ENCODE results near the gene TFR2. TPM values are rescaled to one million over a fixed set of nuclear protein-coding genes. Genes with fewer than 3 reads are reported as not detected.
A peak's percentile ranks its signal among the peaks of the same experiment; 100 is the strongest.

TFR2 gene
- total and polyA plus RNA-seq, 2 of the 4 experiments (the other 2 are of a cell fraction) = 0.18 to 0.50 TPM

DNA sequence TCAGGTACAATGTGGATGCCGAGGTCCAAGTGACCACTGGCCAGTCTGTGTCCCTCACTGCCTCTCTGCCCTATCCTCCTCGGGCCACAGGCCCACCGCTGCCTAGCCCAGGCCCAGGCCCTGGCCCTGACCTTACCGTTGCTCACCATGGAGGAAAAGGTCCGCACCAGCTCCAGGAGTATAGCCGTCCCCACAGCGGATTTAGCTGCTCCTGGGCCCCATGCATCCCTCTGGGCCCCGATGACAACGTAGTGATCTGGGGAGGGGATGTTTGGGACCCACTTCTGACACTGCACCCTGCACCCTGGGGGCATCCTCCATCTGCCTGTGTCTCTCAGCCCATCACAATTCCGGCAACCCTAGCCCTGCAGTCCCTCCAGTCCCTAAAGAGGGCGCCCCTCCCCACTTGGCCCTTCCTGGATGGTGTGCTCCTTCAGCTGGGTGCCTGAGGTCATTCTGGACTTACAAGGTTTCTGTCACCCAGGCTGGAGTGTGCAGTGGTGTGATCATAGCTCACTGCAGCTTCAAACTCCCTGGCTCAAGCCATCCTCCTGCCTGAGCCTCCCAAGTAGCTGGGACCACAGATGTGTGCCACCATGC lies 12.1 kb downstream of the TFR2 start:
- no peaks in the 10 kb centered on the region; the same call in 1 of the 2 replicates for H3K4me1 ChIP-seq (ENCODE audit: control insufficient read depth, insufficient read depth, low read length)
- no peak overlapping the region for H2BK120ac ChIP-seq (ENCODE audit: low read depth, low read length)
- H3K36me3 ChIP-seq (ENCODE audit: control insufficient read depth, insufficient read depth, low read length) = no peaks in the 10 kb centered on the region
- no peak overlapping the region for H4K5ac ChIP-seq (ENCODE audit: low read depth, low read length)
- H2BK15ac ChIP-seq (ENCODE audit: low read depth, low read length) = no peak overlapping the region
- H2AK9ac ChIP-seq (replicated peaks; ENCODE audit: low read depth, low read length, poor library complexity) = no peak overlapping the region
- DNase-seq = no peak
- TF ChIP-seq, protein P1, sequence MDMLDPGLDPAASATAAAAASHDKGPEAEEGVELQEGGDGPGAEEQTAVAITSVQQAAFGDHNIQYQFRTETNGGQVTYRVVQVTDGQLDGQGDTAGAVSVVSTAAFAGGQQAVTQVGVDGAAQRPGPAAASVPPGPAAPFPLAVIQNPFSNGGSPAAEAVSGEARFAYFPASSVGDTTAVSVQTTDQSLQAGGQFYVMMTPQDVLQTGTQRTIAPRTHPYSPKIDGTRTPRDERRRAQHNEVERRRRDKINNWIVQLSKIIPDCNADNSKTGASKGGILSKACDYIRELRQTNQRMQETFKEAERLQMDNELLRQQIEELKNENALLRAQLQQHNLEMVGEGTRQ (IDR thresholded peaks at IDR 0.05; ENCODE audit: low read depth, low read length) = no peak
- TF ChIP-seq CHD1 (IDR thresholded peaks at IDR 0.05; ENCODE audit: low read depth, low read length) (no peak), FOS (IDR thresholded peaks at IDR 0.05; ENCODE audit: low read depth, low read length) (no peak), POLR2A (IDR thresholded peaks at IDR 0.05; ENCODE audit: low read depth, low read length) (no peak), CTCF (conservative IDR thresholded peaks at IDR 0.05; ENCODE audit: low read depth, low read length) (peak; percentile 34; the same call in 1 of the 2 replicates), RFX5 (IDR thresholded peaks at IDR 0.05; ENCODE audit: low read depth, low read length) (no peak), MAZ (IDR thresholded peaks at IDR 0.05; ENCODE audit: borderline replicate concordance, low read depth, low read length) (no peak), MAFK (IDR thresholded peaks at IDR 0.05; ENCODE audit: low read depth, low read length) (no peak), RCOR1 (IDR thresholded peaks at IDR 0.05; ENCODE audit: insufficient replicate concordance, low read length) (no peak), MXI1 (IDR thresholded peaks at IDR 0.05; ENCODE audit: borderline replicate concordance, low read depth, low read length) (no peak), CEBPB (IDR thresholded peaks at IDR 0.05; ENCODE audit: low read depth, low read length) (no peak), RAD21 (IDR thresholded peaks at IDR 0.05; ENCODE audit: low read length) (0 out of 2 replicates have a peak, but pooled peaks have one; percentile 15)
- TF ChIP-seq, protein P2, sequence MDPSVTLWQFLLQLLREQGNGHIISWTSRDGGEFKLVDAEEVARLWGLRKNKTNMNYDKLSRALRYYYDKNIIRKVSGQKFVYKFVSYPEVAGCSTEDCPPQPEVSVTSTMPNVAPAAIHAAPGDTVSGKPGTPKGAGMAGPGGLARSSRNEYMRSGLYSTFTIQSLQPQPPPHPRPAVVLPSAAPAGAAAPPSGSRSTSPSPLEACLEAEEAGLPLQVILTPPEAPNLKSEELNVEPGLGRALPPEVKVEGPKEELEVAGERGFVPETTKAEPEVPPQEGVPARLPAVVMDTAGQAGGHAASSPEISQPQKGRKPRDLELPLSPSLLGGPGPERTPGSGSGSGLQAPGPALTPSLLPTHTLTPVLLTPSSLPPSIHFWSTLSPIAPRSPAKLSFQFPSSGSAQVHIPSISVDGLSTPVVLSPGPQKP (IDR thresholded peaks at IDR 0.05; ENCODE audit: borderline replicate concordance, low read depth, low read length) = no peak
- ATAC-seq (ENCODE audit: low read depth) = no peak
- intact Hi-C loops (cut with micrococcal nuclease) = no loop called here
- no TSS peak for BruUV-seq (replicated peaks)
- no peak overlapping the region for H3K27ac ChIP-seq (ENCODE audit: insufficient read depth, low read length)
- peak overlapping the region; percentile 7 for H2AFZ ChIP-seq (replicated peaks; ENCODE audit: low read length, poor library complexity)
- no peak overlapping the region for H3K4ac ChIP-seq (ENCODE audit: low read depth, low read length)
- H4K8ac ChIP-seq (ENCODE audit: low read depth in 2 of 2, low read length in 2 of 2) = no peak overlapping the region
- no peak overlapping the region for H4K91ac ChIP-seq (ENCODE audit: insufficient read depth, low read depth, low read length)
- peaks cover 7% of the 10 kb centered on the region; the same call in 1 of the 2 replicates for H3K9me1 ChIP-seq (ENCODE audit: insufficient read depth, low read length)
- no peak overlapping the region for H3K4me2 ChIP-seq (ENCODE audit: low read depth, low read length)
- H3K23ac ChIP-seq (ENCODE audit: low read depth, low read length) = no peak overlapping the region
- in situ Hi-C loops (cut with MboI; ENCODE audit: low sequenced_read_pairs) = no loop called here
- dilution Hi-C loops (cut with HindIII; ENCODE audit: low sequenced_read_pairs, unreplicated experiment) = no loop called here
- H3K9me3 ChIP-seq (ENCODE audit: control insufficient read depth, insufficient read depth, low read length) = no peaks in the 10 kb centered on the region
- no peak overlapping the region for H2BK5ac ChIP-seq (ENCODE audit: low read depth, low read length, poor library complexity, severe bottlenecking)
- ChIA-PET CTCF (no interaction called here), POLR2A (ENCODE audit: unreplicated experiment) (no interaction called here)
- H2BK20ac ChIP-seq (ENCODE audit: low read depth, low read length) = no peak overlapping the region
- H2AK5ac ChIP-seq (ENCODE audit: low read depth, low read length) = no peak overlapping the region
- H3K27me3 ChIP-seq (ENCODE audit: control insufficient read depth, insufficient read depth, low read length) = peaks cover 15% of the 10 kb centered on the region; the same call in 1 of the 2 replicates
- H3K18ac ChIP-seq (ENCODE audit: low read depth, low read length) = no peak overlapping the region
- no peaks in the 10 kb centered on the region for H3K79me1 ChIP-seq (ENCODE audit: low read depth in 1 of 2, low read length in 2 of 2)
- no peak overlapping the region for H3K4me3 ChIP-seq (ENCODE audit: insufficient read depth, low read depth, low read length)
- no peak overlapping the region for H3K9ac ChIP-seq (ENCODE audit: low read depth, low read length)
- H4K20me1 ChIP-seq (ENCODE audit: insufficient read depth, low read length) = no peaks in the 10 kb centered on the region
- H3K56ac ChIP-seq (ENCODE audit: extremely low read depth, insufficient read depth, low read length) = no peak overlapping the region
- no peak overlapping the region for H3K14ac ChIP-seq (replicated peaks; ENCODE audit: low read depth, low read length)
- 50% methylated on average over 3 of the region's 11 CpGs; no CpG with 5 or more reads in 1 of the 2 experiments for WGBS, 2 experiments (ENCODE audit: extremely low coverage in 2 of 2, insufficient read length in 1 of 2)

All from IMR-90 (cell line).